GM19240 (cell line): ENCODE data around the gene SORL1.

ENCODE experiments used
- DNase-seq: peaks from one replicate; pipeline ENCODE4 v3.0.0; 2011; ENCODE audit warnings: low spot score; ENCODE audit not compliant: insufficient read length

The SORL1 gene

DNA sequence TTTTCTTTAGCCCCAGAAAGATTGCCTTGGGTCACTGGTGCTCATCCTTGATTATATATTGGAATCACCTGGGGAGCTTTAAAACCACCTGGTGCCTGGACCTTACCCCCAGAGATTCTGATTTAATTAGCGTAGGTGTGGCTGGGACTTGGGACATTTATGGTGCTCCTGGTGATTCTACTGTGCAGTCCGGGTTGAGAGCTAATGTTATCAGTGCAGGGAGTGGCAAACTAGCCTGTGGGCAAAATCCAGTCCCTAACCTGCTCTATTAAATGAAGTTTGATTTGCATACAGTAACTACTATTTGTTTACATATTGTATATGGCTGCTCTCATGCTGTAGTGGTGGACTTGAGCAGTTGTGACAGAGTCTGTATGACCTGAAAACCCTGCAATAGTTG, 134.6 kb downstream of the SORL1 start:
- DNase-seq = no peak

- DNase-seq = no peak
Measured at GRCh38 chr11:121587182-121587581, 135.1 kb downstream of the SORL1 start.

DNA sequence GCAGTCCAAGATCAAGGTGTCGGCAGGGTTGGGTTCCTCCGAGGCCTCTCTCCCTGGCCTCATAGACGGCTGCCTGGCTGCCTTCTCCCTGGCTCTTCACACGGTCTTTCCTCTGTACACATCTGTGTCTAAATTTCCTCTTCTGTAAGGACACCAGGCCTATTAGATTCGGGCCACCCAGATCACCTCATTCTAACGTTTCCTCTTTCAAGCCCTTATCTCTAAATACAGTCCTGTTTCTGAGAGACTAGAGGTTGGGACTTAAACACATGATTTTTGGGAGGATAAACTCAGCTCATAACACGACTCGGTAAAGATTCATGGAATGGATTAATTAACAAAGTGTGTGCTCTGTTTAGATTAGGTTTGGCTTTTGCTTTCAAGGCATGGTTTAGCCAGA, 136.6 kb downstream of the SORL1 start:
- no peak for DNase-seq

GRCh38 chr11:121589946-121590537, 137.9 kb downstream of the SORL1 start:
- DNase-seq = peak; percentile 60

DNA sequence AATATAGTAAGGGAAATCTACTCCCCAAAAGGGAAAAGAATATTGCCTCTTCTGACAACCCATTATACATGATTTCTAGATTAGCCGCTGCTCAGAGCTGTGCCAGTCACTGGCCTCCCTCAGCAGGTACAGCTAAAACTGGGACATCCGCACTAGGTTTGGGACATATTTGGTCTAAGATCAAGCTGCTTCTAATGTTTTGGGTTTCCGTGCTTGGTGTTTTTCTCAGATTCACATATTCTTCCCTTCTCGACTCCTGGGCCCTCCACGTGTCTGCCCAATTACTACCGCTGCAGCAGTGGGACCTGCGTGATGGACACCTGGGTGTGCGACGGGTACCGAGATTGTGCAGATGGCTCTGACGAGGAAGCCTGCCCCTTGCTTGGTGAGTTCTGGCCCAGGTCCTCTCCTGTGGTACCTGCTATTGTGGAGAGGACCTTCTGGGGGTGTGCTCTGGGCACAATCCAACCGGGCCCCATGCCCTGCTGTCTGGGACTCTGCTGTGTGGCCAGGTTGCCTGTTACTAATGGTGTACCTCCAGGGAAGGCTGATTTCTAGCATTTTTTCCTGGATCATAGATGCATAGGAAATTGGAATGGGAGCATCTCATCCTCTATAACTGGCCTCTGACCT, 138.8 kb downstream of the SORL1 start:
- DNase-seq = no peak

- DNase-seq = peak; percentile 49
Measured at GRCh38 chr11:121591405-121592033, 139.4 kb downstream of the SORL1 start.

DNA sequence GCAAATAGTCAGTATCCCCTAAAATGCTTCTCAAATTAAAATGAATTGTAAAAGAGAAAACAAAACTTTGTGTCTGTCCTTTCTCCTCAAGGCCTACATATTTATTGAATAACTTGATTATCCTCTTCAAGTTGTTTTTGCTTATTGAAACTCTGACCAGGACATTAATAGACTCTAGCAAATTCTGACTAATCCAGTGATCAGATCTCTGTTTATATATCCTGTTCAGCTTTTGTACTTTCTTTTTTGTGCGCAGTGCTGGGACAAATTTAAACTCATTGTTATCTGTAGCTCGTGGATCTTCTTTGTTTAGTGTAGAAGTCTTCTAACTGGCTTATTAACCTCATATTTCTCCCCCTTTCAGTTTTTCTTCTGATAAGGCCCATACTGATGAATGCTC, 140.6 kb downstream of the SORL1 start:
- DNase-seq = no peak

GRCh38 chr11:121595717-121596161, 143.6 kb downstream of the SORL1 start:
- DNase-seq = no peak

DNA sequence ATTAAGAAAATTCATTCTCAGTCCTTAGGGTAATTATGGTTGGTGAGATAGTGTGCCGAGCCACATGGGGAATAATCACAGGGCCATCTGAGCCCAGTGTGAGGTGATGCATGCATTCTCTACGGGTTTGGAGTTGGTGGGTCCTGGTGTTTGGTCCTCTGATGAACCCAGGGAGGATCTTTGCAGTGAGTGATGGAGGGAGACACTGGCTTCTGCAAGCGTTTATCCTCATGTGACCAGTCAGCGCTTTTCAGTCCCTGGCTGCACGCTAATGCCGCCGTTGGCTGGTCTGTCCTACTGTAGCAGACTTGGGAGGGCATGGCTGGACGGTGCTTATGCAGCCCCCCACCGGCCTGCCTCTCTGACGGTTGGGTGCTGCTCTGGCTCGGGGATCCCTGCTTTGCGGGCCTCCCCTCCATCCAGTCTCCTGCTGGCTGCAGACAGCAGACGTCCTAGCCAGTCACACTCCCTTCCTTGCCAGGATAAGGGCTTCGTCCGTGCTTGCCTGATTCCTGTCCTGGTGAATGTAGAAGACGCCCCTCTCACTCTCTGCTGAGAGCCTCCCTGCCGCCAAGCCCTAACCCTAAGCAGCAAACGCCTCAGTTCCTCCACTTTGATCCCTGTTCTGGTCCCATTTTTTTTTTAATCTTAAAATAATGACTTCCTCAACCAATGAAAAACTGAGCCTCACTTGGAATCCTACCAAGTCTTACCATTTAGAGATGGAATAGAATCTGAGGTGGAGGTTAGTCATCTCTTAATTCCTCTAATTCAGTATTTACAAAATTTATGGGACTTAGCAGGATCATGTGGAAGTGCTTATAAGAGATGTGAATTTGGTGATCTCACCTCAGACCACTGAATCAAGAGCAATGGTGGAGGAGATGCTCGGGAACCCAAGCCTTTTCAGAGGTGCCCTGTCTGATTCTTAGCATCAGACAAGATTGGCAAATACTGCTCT, 144.4 kb downstream of the SORL1 start:
- DNase-seq = no peak

GRCh38 chr11:121603316-121603715, 151.2 kb downstream of the SORL1 start:
- DNase-seq = no peak

- DNase-seq = no peak
Measured at GRCh38 chr11:121604152-121604551, 152.0 kb downstream of the SORL1 start.

DNA sequence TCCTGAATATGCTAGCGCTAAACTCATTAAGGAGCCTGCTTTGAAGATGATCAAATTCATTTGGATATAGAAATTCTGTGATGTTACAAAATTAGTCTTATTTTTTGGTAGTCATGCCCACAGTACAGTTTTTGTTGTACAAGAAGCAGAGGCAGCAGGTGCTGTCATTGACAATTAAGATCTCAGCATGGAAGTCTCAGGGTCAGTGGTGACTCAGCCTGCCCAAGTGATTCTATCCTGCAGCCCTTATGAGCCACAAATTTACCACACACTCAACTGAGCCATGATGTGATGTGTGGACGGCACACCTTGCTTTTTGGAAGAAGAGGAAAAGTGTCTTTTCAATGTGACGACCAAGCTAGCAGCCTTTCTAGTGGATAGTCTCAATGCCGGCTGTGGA, 154.2 kb downstream of the SORL1 start:
- DNase-seq = no peak

- no peak for DNase-seq
Measured at GRCh38 chr11:121607341-121607740, 155.2 kb downstream of the SORL1 start.

DNA sequence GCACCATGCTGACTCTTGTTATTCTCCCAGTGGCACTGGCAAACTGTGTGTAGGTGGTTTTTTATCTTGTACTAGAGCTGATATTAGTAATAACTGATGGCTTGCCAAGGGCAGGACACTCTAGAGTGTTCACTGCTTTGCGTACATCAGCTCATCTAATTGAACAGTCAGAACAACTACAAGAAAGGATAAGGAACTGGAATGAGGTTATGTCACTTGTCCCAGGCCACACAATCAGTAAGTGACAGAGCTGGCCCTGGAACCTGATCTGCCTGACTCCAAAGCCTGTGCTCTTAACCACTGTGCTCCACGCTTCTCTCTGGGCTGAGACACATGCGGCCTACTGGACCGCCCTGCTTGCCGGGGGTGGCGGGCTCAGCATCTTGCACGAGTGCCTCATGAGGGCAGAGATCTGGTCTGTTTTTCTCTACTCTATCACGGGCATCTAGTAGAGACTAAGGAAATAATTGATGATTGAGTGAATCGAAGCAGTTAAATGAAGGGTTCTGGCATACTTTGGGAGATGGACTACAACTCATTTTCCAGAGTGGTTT, 156.5 kb downstream of the SORL1 start:
- DNase-seq = no peak

GRCh38 chr11:121610706-121611105, 158.6 kb downstream of the SORL1 start:
- DNase-seq = no peak

DNA sequence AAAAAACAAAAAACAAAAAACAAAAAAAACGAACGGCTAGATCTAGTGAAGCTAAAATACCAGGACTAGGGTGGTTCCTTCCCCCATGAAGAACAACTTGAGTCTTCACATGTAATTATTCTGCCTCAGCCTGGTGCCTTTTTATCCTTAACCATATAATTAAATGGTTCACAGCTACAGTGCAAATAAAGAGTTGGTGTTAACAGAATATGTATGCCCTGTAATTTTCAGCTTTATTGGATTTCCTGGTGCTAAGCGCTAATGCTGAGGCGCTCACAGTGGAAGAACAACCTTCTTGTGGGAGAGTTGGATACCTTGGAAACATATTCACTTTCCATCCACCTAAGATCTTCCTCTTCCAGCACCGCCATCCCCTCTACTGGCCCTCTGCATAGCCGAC, 159.1 kb downstream of the SORL1 start:
- no peak for DNase-seq

DNA sequence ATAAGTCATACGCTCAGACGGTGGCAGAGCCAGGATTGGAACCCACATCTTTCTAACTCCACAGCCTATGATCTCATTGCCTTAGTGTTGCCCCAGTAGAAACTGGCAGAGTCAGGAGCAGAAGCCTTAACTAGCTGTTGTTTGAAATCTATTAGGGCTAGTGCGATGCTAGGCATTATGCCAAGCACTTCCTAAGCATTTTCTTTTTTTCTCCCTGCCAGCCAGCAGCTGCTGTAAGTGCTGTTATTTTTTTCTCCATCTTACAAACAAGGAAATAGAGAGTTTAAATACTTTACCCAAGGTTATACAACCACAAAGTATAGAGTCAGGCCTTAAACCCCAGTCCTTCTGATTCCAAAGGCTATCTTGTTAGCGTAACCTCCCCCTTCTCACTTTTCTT, 161.6 kb downstream of the SORL1 start:
- DNase-seq = no peak

DNA sequence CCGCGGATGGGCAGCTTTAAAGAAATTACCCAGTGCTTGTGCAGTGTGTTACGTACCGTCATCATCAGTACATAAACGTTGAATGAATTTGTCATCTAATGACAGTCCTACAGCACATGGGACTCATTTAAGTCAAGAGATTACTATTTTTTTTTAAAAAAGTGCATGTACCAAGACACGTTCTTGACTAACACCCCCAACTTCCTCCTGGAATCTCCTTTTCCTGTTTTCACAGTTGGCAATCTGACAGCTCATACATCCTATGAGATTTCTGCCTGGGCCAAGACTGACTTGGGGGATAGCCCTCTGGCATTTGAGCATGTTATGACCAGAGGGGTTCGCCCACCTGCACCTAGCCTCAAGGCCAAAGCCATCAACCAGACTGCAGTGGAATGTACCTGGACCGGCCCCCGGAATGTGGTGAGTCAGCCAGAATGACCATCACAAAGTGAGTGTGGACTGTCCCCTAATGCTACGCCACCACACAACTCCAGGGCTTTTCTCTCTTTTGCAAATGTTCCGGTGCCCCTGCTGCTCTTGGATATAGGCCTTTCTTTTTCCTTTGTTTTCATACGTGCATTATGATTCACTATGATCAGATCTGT, 162.6 kb downstream of the SORL1 start:
- DNase-seq = no peak

DNA sequence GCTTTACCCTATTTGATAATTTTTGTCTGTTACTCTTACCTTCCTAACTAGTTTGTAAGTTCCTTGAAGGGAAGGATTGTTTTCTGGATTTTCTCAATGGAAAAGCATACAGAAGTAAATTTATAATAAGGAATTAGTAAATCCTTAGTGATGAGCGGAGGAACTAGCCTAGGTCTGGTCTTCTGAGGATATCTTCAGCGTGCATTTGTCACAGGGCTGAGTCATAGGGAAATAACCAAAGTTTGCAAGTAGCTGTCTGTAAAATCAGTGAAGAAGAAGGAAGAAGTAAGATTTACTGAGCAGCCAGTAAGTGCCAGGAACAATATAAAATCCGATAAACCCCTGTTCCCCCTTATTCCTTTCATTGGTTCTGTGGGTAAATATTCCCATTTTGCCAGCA, 163.4 kb downstream of the SORL1 start:
- DNase-seq = no peak

DNA sequence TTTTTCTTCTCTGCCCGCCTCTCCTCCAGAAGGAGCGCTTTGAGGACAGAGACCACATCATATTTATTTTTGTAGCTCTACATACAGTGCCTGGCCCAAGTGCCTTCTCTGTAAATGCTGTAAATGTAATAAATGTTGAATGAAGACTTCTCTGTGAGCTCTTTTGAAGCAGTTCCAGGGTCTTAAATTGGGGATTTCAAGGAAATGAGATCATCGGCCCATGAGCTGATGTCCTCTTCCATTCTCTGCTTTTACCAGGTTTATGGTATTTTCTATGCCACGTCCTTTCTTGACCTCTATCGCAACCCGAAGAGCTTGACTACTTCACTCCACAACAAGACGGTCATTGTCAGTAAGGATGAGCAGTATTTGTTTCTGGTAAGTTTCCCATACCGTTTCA, 166.4 kb downstream of the SORL1 start:
- no peak for DNase-seq
